H1 (cell line): ENCODE measurements around the gene LRTM1. TPM values are rescaled to one million over a fixed set of nuclear protein-coding genes. Genes with fewer than 3 reads are reported as not detected.

ENCODE experiments used
- CTCF ChIA-PET: fragments of 300-600 bp; sonication (Branson Sonifier 250); formaldehyde crosslinking; loops from one replicate; lab custom pipeline; 2021; ENCODE audit not compliant: partially characterized antibody; lab: Charles Lee
- POLR2A ChIA-PET: fragments of 300-600 bp; sonication (Branson Sonifier 250); formaldehyde crosslinking; loops from one replicate; lab custom pipeline; 2021; ENCODE audit warnings: inconsistent platforms; ENCODE audit not compliant: partially characterized antibody; lab: Charles Lee
- DNase-seq, 2 experiments: peaks; one replicate each; pipeline versions ENCODE4 v3.0.0 to v3.0.0-alpha.2; 2010 to 2022; ENCODE audit warnings: low spot score in 2 of 2, low read depth in 1 of 2, mixed read lengths in 1 of 2
- FAIRE-seq: peaks from 2 replicates; lab custom pipeline; 2011; peaks lifted over from hg19 to GRCh38; lab: Jason Lieb, UNC
- H2AFZ ChIP-seq: 2 replicates; pipeline ENCODE4 v1.8.1; 2012; ENCODE audit warnings: low read length, inconsistent platforms
- H2AK5ac ChIP-seq: 2 replicates; pipeline ENCODE4 v1.6.1; 2013; ENCODE audit warnings: low read depth, low read length
- H2BK120ac ChIP-seq: replicated peaks from 2 replicates; pipeline ENCODE3; 2013; ENCODE audit warnings: low read depth, low read length, inconsistent platforms
- H2BK12ac ChIP-seq: 2 replicates; pipeline ENCODE4 v1.6.1; 2013; ENCODE audit warnings: low read depth, low read length
- H2BK15ac ChIP-seq: 2 replicates; pipeline ENCODE4 v1.6.1; 2013; ENCODE audit warnings: low read length
- H2BK20ac ChIP-seq: 2 replicates; pipeline ENCODE4 v1.6.1; 2013; ENCODE audit warnings: low read length
- H2BK5ac ChIP-seq: 2 replicates; pipeline ENCODE4 v1.6.1; 2013; ENCODE audit warnings: low read depth, low read length
- H3K14ac ChIP-seq: 2 replicates; pipeline ENCODE4 v1.6.1; 2013; ENCODE audit warnings: inconsistent platforms; ENCODE audit not compliant: insufficient read length
- H3K18ac ChIP-seq: 2 replicates; pipeline ENCODE4 v1.6.1; 2013; ENCODE audit warnings: low read length; ENCODE audit errors: extremely low read depth
- H3K23ac ChIP-seq: 2 replicates; pipeline ENCODE4 v1.6.1; 2013; ENCODE audit warnings: inconsistent platforms; ENCODE audit not compliant: insufficient read length
- H3K23me2 ChIP-seq: 2 replicates; pipeline ENCODE4 v1.6.1; 2013; ENCODE audit warnings: low read depth, low read length
- H3K27ac ChIP-seq: 2 replicates; pipeline ENCODE4 v1.6.1; 2011; ENCODE audit warnings: low read depth, low read length, inconsistent platforms
- H3K27me3 ChIP-seq, 4 experiments: replicated peaks in 1 of 4; 1 replicate in 1 of 4; 2 replicates in 3 of 4; pipeline versions ENCODE4 v1.6.1 to v1.8.1; 2011 to 2013; ENCODE audit warnings: low read length in 3 of 4, mild to moderate bottlenecking in 3 of 4, inconsistent platforms in 2 of 4, mixed read lengths in 2 of 4, moderate library complexity in 1 of 4; ENCODE audit not compliant: control insufficient read depth in 3 of 4, insufficient read depth in 3 of 4; ENCODE audit errors: extremely low read depth in 1 of 4
- H3K36me3 ChIP-seq, 4 experiments: 2 replicates each; pipeline versions ENCODE4 v1.6.1 to v1.8.1; 2011 to 2013; ENCODE audit warnings: mild to moderate bottlenecking in 4 of 4, low read length in 3 of 4, moderate library complexity in 2 of 4, control low read depth in 1 of 4, inconsistent platforms in 1 of 4; ENCODE audit not compliant: insufficient read depth in 4 of 4, control insufficient read depth in 2 of 4
- H3K4ac ChIP-seq: replicated peaks from 2 replicates; pipeline ENCODE3; 2013; ENCODE audit warnings: low read length, low read depth, mixed read lengths, inconsistent platforms; ENCODE audit not compliant: insufficient read length
- H3K4me1 ChIP-seq, 4 experiments: replicated peaks in 1 of 4; 1 replicate in 1 of 4; 2 replicates in 3 of 4; pipeline versions ENCODE4 v1.6.1 to v1.8.1; 2011 to 2013; ENCODE audit warnings: low read length in 3 of 4, inconsistent platforms in 2 of 4, mixed read lengths in 1 of 4; ENCODE audit not compliant: insufficient read depth in 4 of 4, control insufficient read depth in 3 of 4
- H3K4me2 ChIP-seq, 2 experiments: 2 replicates each; pipeline versions ENCODE4 v1.6.1 to v1.8.1; 2011 to 2013; ENCODE audit warnings: low read depth in 2 of 2, low read length in 2 of 2, control low read depth in 1 of 2, inconsistent platforms in 1 of 2, mild to moderate bottlenecking in 1 of 2; ENCODE audit not compliant: insufficient read depth in 1 of 2
- H3K4me3 ChIP-seq, 4 experiments: fragments of 200-600, 300-600 bp in 1 of 4; sonication (generic), shearing (Covaris generic), sonication (Bioruptor Twin) in 1 of 4; 2 replicates each; pipeline versions ENCODE4 v1.5.1 to v1.8.1; 2011 to 2016; ENCODE audit warnings: low read length in 4 of 4, low read depth in 3 of 4, control low read depth in 2 of 4, inconsistent platforms in 2 of 4, mild to moderate bottlenecking in 2 of 4, mixed read lengths in 1 of 4, moderate library complexity in 1 of 4; ENCODE audit not compliant: insufficient read depth in 2 of 4; ENCODE audit errors: extremely low read depth in 1 of 4
- H3K56ac ChIP-seq: replicated peaks from 2 replicates; pipeline ENCODE3; 2013; ENCODE audit warnings: low read depth, mild to moderate bottlenecking, mixed read lengths, low read length, inconsistent platforms; ENCODE audit not compliant: insufficient read length
- H3K79me1 ChIP-seq: 2 replicates; pipeline ENCODE4 v1.6.1; 2013; ENCODE audit warnings: low read depth, low read length, control low read depth
- H3K79me2 ChIP-seq, 2 experiments: 2 replicates each; pipeline versions ENCODE4 v1.6.1 to v1.8.1; 2012 to 2013; ENCODE audit warnings: low read length in 2 of 2, mild to moderate bottlenecking in 2 of 2, inconsistent platforms in 1 of 2; ENCODE audit not compliant: insufficient read depth in 2 of 2, control insufficient read depth in 1 of 2
- H3K9ac ChIP-seq, 4 experiments: replicated peaks in 1 of 4; 1 replicate in 1 of 4; 2 replicates in 3 of 4; pipeline versions ENCODE4 v1.6.1 to v1.8.1; 2011 to 2013; ENCODE audit warnings: low read depth in 3 of 4, low read length in 3 of 4, control low read depth in 2 of 4, mild to moderate bottlenecking in 2 of 4, moderate library complexity in 2 of 4, inconsistent platforms in 1 of 4; ENCODE audit errors: extremely low read depth in 1 of 4
- H3K9me3 ChIP-seq, 2 experiments: 2 replicates each; pipeline versions ENCODE4 v1.6.1 to v1.8.1; 2012 to 2013; ENCODE audit warnings: mild to moderate bottlenecking in 2 of 2, moderate library complexity in 2 of 2, control low read depth in 1 of 2, inconsistent platforms in 1 of 2, low read depth in 1 of 2, low read length in 1 of 2, mixed read lengths in 1 of 2; ENCODE audit not compliant: insufficient read depth in 2 of 2
- H4K20me1 ChIP-seq, 2 experiments: replicated peaks in 1 of 2; 2 replicates each; pipeline versions ENCODE3 to v1.8.1; 2011 to 2013; ENCODE audit warnings: inconsistent platforms in 2 of 2, low read length in 2 of 2, mild to moderate bottlenecking in 1 of 2; ENCODE audit not compliant: insufficient read depth in 2 of 2, control insufficient read depth in 1 of 2
- H4K5ac ChIP-seq: 2 replicates; pipeline ENCODE4 v1.6.1; 2013; ENCODE audit warnings: low read length, low read depth, mixed read lengths, inconsistent platforms; ENCODE audit not compliant: insufficient read length
- H4K8ac ChIP-seq: 2 replicates; pipeline ENCODE4 v1.8.0; 2013; ENCODE audit warnings: mild to moderate bottlenecking, moderate library complexity, low read length, inconsistent platforms; ENCODE audit not compliant: insufficient read depth; ENCODE audit errors: extremely low read depth
- H4K91ac ChIP-seq: replicated peaks from 2 replicates; pipeline ENCODE3; 2013; ENCODE audit warnings: low read length, mixed read lengths, inconsistent platforms; ENCODE audit not compliant: insufficient read length
- BCL11A ChIP-seq, 2 experiments: IDR thresholded peaks; one replicate each; pipeline ENCODE4 v1.6.1; 2011; ENCODE audit warnings: low read depth in 2 of 2, low read length in 2 of 2, mild to moderate bottlenecking in 2 of 2
- TAF7 ChIP-seq: optimal IDR thresholded peaks from 2 replicates; pipeline ENCODE3; 2011; ENCODE audit warnings: low read depth, mild to moderate bottlenecking, inconsistent platforms, low read length, moderate library complexity, borderline replicate concordance
- WGBS, 2 experiments: shearing (Covaris generic) in 1 of 2; methylation state at CpG; one replicate each; pipeline versions ENCODE4 v1.1.6 to v1.1.7; 2013 to 2015; ENCODE audit warnings: low lambda C conversion rate in 2 of 2, mixed read lengths in 2 of 2, inconsistent platforms in 1 of 2, low coverage in 1 of 2, missing lambda C conversion rate in 1 of 2; ENCODE audit not compliant: insufficient replicate concordance in 2 of 2, insufficient coverage in 1 of 2, insufficient read length in 1 of 2; ENCODE audit errors: extremely low coverage in 1 of 2, missing lambda C conversion rate in 1 of 2; 5-methylcytosine and 5-hydroxymethylcytosine counted together
- polyA plus RNA-seq, 7 experiments: library from polyadenylated mRNA; depleted of rRNA in 3 of 7; stranded (reverse) in 5 of 7; unstranded in 2 of 7; fragments of >200 nt in 5 of 7; fragments of 200-250 nt in 2 of 7; gene quantifications; 1 replicate in 5 of 7; 2 replicates in 1 of 7; 4 replicates in 1 of 7; pipeline versions ENCODE4 v1.2.1 to v1.2.3, GENCODE V29; 2011 to 2013; ENCODE audit warnings: missing spikeins in 2 of 7, mixed read lengths in 2 of 7
- total RNA-seq: library from RNA; stranded (reverse); fragmentation: NEBNext Ultra II Directional; extraction: Animal tissue kit (Norgen Biotek cat#: 25700); gene quantifications from 2 replicates; pipeline ENCODE4 v1.2.1, GENCODE V29; 2021

LRTM1 gene
- total and polyA plus RNA-seq, 2 of the 8 experiments (the other 6 are each of a cell fraction or from before 2014, with no cell fraction given) = not detected

DNA sequence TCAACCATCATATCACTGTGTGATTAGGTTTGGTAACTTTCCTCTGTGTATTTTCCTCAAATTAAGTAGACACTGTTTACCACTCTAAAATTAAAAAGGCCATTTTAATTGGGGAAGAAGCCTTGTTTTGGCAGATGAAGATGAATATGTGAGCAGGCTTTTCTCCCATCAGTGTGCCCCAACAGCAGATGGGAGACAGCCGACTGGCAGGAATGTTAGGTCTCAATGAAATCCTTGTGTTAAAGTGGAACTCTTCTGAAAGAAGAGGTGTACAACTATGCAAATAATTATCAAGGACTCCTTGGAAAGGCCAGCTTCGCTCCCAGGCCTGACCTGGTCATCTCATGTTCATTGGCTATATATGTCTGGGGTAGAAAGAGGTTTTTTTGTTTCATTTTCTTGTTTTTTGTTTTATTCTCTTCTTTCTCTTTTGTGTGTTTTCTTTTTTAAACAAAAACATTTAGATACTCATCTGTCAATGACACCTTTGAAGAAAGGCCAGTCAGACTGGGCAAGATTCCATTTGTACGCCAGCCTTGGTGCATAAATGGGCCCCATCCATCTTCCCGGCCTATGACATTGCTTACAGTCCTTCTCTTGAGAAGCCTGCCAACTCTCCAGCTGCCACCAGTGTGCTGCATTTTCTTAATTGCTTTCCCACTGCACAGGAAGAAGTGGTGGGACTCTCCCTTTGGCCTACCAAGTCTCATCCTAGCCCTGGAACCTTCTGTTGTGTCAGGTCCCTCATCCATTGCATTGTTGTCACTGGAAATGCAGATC lies 25.8 kb downstream of the LRTM1 start:
- ChIA-PET POLR2A (no interaction called here), CTCF (no interaction called here)
- no peak overlapping the region for H2BK12ac ChIP-seq
- 90% methylated on average over 4 of the region's 4 CpGs; no CpG with 5 or more reads in 1 of the 2 experiments for WGBS, 2 experiments
- H2BK5ac ChIP-seq = no peak overlapping the region
- no peak overlapping the region for H4K8ac ChIP-seq
- DNase-seq (no peak), FAIRE-seq (no peak)
- H2AK5ac ChIP-seq = no peak overlapping the region
- no peak overlapping the region for H3K9ac ChIP-seq
- no peaks in the 10 kb centered on the region for H4K20me1 ChIP-seq
- no peak overlapping the region for H2AFZ ChIP-seq
- no peak overlapping the region for H3K4me3 ChIP-seq
- H3K36me3 ChIP-seq = no peaks in the 10 kb centered on the region
- H3K23me2 ChIP-seq = no peaks in the 10 kb centered on the region
- H3K23ac ChIP-seq = no peak overlapping the region
- H2BK15ac ChIP-seq = no peak overlapping the region
- no peak overlapping the region for H4K91ac ChIP-seq
- no peak overlapping the region for H4K5ac ChIP-seq
- H3K79me1 ChIP-seq = no peaks in the 10 kb centered on the region
- H3K4me1 ChIP-seq = no peaks in the 10 kb centered on the region
- no peak overlapping the region for H3K4me2 ChIP-seq
- no peaks in the 10 kb centered on the region for H3K9me3 ChIP-seq
- no peak overlapping the region for H3K4ac ChIP-seq
- H3K27me3 ChIP-seq = no peaks in the 10 kb centered on the region
- no peak overlapping the region for H3K56ac ChIP-seq
- no peak overlapping the region for H3K18ac ChIP-seq
- H2BK20ac ChIP-seq = no peak overlapping the region
- H3K14ac ChIP-seq = no peak overlapping the region
- H3K27ac ChIP-seq = no peak overlapping the region
- no peak overlapping the region for H2BK120ac ChIP-seq
- H3K79me2 ChIP-seq = no peaks in the 10 kb centered on the region
- no peak for TF ChIP-seq TAF7
- TF ChIP-seq BCL11A (IDR thresholded peaks at IDR 0.05; ENCODE audit: low read depth in 2 of 2, low read length in 2 of 2) = no peak
